Body of pancreas (tissue), 4 donors: Measurements from ENCODE around the gene LMO7. TPM values are rescaled to one million over a fixed set of nuclear protein-coding genes. Genes with fewer than 3 reads are reported as not detected.
"Not testable (repeated sequence)": the region's sequence is repeated elsewhere in the genome, so short reads cannot be mapped to it uniquely, and the experiment has no call there.

Experiments
- ATAC-seq: fragments of 150-250 bp; one replicate; pipeline ENCODE4 v1.9.1; 2016
- DNase-seq, 4 donors: peaks; one replicate each; pipeline ENCODE4 v3.0.0-alpha.2; 2019
- H3K27ac ChIP-seq, 4 donors: fragments of 200-600 bp; sonication (generic); 1 replicate in 3 of 4; 2 replicates in 1 of 4; pipeline versions ENCODE4 v1.5.1 to v1.6.1; 2016 to 2019; ENCODE audit warnings: mild to moderate bottlenecking in 1 of 4, mixed read lengths in 1 of 4, moderate library complexity in 1 of 4
- H3K27me3 ChIP-seq, 2 donors: fragments of 200-600 bp; sonication (generic); one replicate each; pipeline ENCODE4 v1.6.0; 2016; ENCODE audit warnings: mild to moderate bottlenecking in 1 of 2
- H3K36me3 ChIP-seq, 2 donors: fragments of 200-600 bp; sonication (generic); replicated peaks in 1 of 2; 2 replicates each; pipeline ENCODE4 v1.5.1; 2016; ENCODE audit warnings: low read depth in 2 of 2; ENCODE audit not compliant: insufficient read depth in 1 of 2
- H3K4me1 ChIP-seq: fragments of 200-600 bp; sonication (generic); one replicate; pipeline ENCODE4 v1.6.0; 2016
- H3K4me3 ChIP-seq, 2 donors: fragments of 200-600 bp; sonication (generic); 1 replicate in 1 of 2; 2 replicates in 1 of 2; pipeline ENCODE4 v1.5.1; 2016 to 2019
- H3K9me3 ChIP-seq, 3 donors: fragments of 200-600 bp; sonication (generic); 1 replicate in 2 of 3; 2 replicates in 1 of 3; pipeline ENCODE4 v1.5.1; 2016
- POLR2A ChIP-seq, 3 donors: fragments of 450-650 bp; IDR thresholded peaks; one replicate each; pipeline ENCODE4 v1.6.1; 2016; ENCODE audit warnings: antibody characterized with exemption in 3 of 3, mild to moderate bottlenecking in 2 of 3
- WGBS, 2 donors: methylation state at CpG; one replicate each; pipeline ENCODE4 v1.1.5; 2017; 5-methylcytosine and 5-hydroxymethylcytosine counted together
- intact Hi-C: fragments of 100-400 bp; cut with DNase I; formaldehyde crosslinking; loops from one replicate; pipeline ENCODE4 v1.15.1; 2023
- total RNA-seq, 2 donors: library from RNA; depleted of rRNA; stranded (reverse); fragments of >200 nt; gene quantifications; one replicate each; pipeline ENCODE4 v1.1.0, GENCODE V29; 2016
- TF ChIP-seq, protein P1 (sequence below), 7 experiments: fragments of 450-650 bp in 4 of 7; fragments of 200-600 bp in 3 of 7; sonication (generic) in 3 of 7; IDR thresholded peaks; one replicate each; pipeline ENCODE4 v1.5.1; 2016 to 2019; ENCODE audit warnings: antibody characterized with exemption in 7 of 7

The LMO7 gene
- total RNA-seq, 2 donors from 2014 or later, result 50.6 to 56.0 TPM

DNA sequence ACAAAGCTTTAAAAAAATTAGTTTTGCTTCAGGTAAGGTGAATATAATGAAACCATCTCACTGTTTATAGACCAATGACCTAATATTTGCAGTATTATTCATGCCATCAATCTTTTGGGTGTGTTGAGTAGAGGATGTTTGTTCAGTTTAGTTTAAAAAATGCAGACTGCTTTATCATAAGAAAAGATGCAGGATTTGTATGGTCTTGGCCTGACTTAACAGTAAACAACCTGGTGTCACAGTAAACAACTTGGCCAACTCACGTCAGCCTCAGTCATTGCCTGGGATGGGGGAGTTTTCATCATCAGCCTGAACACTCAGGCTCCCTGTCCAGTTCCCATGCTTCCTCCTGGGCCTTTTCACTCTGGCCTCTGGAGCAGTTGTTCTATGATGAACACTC, 55.1 kb downstream of the LMO7 start:
- ATAC-seq (peak; percentile 49), DNase-seq (no peak)
- intact Hi-C loops, result loop anchor here (10.0 kb wide), 1 partner anchor 174 kb away; no protein-coding TSS in a partner anchor
- no peak overlapping the region for H3K27ac ChIP-seq
- peaks cover 4% of the 10 kb centered on the region for H3K4me1 ChIP-seq
- H3K36me3 ChIP-seq, result no peaks in the 10 kb centered on the region
- no peak for TF ChIP-seq POLR2A (IDR thresholded peaks at IDR 0.05)
- TF ChIP-seq, protein P1, sequence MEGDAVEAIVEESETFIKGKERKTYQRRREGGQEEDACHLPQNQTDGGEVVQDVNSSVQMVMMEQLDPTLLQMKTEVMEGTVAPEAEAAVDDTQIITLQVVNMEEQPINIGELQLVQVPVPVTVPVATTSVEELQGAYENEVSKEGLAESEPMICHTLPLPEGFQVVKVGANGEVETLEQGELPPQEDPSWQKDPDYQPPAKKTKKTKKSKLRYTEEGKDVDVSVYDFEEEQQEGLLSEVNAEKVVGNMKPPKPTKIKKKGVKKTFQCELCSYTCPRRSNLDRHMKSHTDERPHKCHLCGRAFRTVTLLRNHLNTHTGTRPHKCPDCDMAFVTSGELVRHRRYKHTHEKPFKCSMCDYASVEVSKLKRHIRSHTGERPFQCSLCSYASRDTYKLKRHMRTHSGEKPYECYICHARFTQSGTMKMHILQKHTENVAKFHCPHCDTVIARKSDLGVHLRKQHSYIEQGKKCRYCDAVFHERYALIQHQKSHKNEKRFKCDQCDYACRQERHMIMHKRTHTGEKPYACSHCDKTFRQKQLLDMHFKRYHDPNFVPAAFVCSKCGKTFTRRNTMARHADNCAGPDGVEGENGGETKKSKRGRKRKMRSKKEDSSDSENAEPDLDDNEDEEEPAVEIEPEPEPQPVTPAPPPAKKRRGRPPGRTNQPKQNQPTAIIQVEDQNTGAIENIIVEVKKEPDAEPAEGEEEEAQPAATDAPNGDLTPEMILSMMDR (IDR thresholded peaks at IDR 0.05), result no peak
- 53 to 92% methylated on average over 1 of the region's 1 CpG for WGBS, 2 donors
- no peaks in the 10 kb centered on the region for H3K27me3 ChIP-seq
- no peaks in the 10 kb centered on the region for H3K9me3 ChIP-seq
- no peak overlapping the region for H3K4me3 ChIP-seq

DNA sequence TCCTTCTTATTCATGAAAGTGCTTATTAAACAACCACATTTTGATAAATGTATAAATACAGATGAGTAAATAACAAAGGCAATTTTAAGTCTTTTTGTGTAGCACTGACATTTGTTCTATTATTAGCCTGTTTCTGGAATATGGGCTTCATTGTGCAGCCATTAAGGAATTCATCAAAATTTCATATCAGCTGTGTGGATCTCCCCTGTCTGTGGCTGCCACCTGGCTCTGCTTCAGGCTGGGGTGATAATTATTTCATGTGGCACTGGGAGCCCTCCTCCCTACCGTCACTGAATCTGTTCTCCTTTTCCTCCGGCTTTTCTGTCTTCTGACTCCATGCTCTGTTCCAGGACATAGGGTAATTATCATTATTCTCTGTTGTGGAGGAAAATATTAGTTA, 57.1 kb downstream of the LMO7 start:
- Histone ChIP-seq H3K27me3 (no peaks in the 10 kb centered on the region), H3K36me3 (no peaks in the 10 kb centered on the region), H3K27ac (no peak overlapping the region), H3K4me3 (no peak overlapping the region), H3K4me1 (peaks cover 4% of the 10 kb centered on the region), H3K9me3 (no peaks in the 10 kb centered on the region)
- no peak for DNase-seq
- intact Hi-C loops, result loop anchor here (10.0 kb wide), 1 partner anchor 172 kb away; no protein-coding TSS in a partner anchor
- WGBS, 2 donors, result 91 to 92% methylated on average over 2 of the region's 2 CpGs
- no peak for ATAC-seq
- no peak for TF ChIP-seq POLR2A (IDR thresholded peaks at IDR 0.05)
- TF ChIP-seq, protein P1 (IDR thresholded peaks at IDR 0.05), result no peak

DNA sequence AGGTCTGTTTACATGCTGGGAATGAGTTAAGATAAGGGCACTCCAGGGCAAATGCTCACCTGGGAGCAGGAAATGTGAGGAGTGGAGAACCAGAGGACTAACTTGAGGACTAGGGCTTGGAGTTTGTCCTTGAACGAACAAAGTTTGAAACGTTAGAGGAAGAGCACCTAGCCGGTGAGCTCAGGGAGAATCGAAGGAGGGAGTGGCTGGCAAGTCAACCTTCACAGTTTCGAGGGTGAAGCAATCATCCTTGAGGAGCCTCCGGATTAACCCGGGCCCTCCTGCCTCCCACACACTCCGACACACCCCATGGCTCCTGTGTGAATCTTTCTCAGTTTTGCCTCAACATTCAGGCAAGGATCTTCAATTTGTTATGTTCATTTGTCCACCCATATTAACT, 58.6 kb downstream of the LMO7 start:
- no peak overlapping the region for H3K4me3 ChIP-seq
- no peaks in the 10 kb centered on the region for H3K27me3 ChIP-seq
- peaks cover 4% of the 10 kb centered on the region for H3K4me1 ChIP-seq
- H3K36me3 ChIP-seq, result no peaks in the 10 kb centered on the region
- intact Hi-C loops, result loop anchor here (10.0 kb wide), 1 partner anchor 170 kb away; no protein-coding TSS in a partner anchor
- TF ChIP-seq, protein P1 (IDR thresholded peaks at IDR 0.05), result no peak
- no peak for TF ChIP-seq POLR2A (IDR thresholded peaks at IDR 0.05)
- H3K9me3 ChIP-seq, result no peaks in the 10 kb centered on the region
- ATAC-seq (no peak), DNase-seq (no peak)
- WGBS, 2 donors, result 42 to 53% methylated on average over 8 of the region's 8 CpGs
- H3K27ac ChIP-seq, result no peak overlapping the region

DNA sequence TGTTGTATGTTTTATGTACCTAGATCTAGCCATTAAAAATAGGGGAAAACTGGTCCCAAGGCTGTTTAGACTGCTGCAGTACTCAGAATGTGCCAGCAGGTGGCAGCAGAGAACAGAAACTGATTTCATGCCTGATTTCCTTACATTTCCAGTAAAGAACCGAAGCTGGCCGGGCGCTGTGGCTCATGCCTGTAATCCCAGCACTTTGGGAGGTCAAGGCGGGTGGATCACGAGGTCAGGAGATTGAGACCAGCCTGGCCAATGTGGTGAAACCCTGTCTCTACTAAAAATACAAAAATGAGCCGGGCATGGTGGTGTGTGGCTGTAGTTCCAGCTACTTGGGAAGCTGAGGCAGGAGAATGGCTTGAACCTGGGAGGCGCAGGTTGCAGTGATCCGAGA, 59.8 kb downstream of the LMO7 start:
- WGBS, 2 donors, result 15 to 24% methylated on average over 8 of the region's 8 CpGs
- H3K4me3 ChIP-seq, H3K36me3 ChIP-seq, H3K4me1 ChIP-seq, H3K27me3 ChIP-seq, H3K27ac ChIP-seq, H3K9me3 ChIP-seq: not testable (repeated sequence)
- TF ChIP-seq, protein P1 (IDR thresholded peaks at IDR 0.05), result peak; percentile 80 to 97 (median 93)
- DNase-seq (peak; percentile 78 to 86 (median 82)), ATAC-seq (peak; percentile 88)
- intact Hi-C loops, result loop anchor here (10.0 kb wide), 1 partner anchor 169 kb away; no protein-coding TSS in a partner anchor

DNA sequence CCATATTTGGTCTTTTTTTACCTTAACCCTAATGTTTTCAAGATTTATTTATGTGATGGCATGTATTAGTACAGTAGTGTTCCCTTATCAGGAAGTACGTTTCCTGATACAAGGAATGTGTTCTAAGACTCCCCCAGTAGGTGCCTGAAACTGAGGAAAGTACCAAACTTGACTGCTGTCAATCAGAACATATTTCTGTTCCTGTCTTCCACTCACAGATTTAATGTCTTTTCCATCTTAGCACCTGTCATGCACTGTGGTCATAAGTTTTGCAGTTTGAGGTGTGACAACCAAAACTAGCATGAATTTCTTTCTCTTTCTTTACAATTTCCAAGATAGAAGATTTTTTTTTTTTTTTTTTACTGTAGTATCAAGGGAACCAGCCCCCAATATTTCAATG, 62.9 kb downstream of the LMO7 start:
- no peak for DNase-seq
- no peak for ATAC-seq
- Histone ChIP-seq H3K27ac (no peak overlapping the region), H3K36me3 (no peaks in the 10 kb centered on the region), H3K4me3 (no peak overlapping the region), H3K27me3 (no peaks in the 10 kb centered on the region), H3K4me1 (peaks cover 4% of the 10 kb centered on the region), H3K9me3 (no peaks in the 10 kb centered on the region)
- WGBS, 2 donors, result 85% methylated on average over 1 of the region's 1 CpG
- TF ChIP-seq, protein P1 (IDR thresholded peaks at IDR 0.05), result no peak
- TF ChIP-seq POLR2A (IDR thresholded peaks at IDR 0.05), result no peak
- intact Hi-C loops, result loop anchor here (10.0 kb wide), 1 partner anchor 166 kb away; no protein-coding TSS in a partner anchor

DNA sequence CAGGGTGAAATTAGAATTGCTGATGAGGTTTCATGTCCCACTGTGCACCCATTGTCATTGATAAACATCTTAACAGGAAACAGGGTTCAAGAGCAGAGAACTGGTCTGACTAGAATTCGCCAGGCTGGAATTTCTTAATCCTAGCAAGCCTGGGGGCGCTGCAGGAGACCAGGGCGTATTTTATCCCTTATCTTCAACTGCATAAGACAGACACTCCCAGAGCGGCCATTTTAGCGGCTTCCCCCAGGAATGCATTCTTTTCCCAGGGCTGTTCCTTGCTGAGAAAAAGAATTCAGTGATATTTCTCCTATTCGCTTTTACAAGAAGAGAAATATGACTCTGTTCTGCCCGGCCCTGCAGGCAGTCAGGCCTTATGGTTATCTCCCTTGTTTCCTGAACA, 63.6 kb downstream of the LMO7 start:
- not testable (repeated sequence) for H3K9me3 ChIP-seq, H3K27me3 ChIP-seq, DNase-seq, H3K4me1 ChIP-seq, H3K36me3 ChIP-seq, H3K27ac ChIP-seq, ATAC-seq, H3K4me3 ChIP-seq
- intact Hi-C loops, result loop anchor here (10.0 kb wide), 1 partner anchor 165 kb away; no protein-coding TSS in a partner anchor
- WGBS, 2 donors, result 92 to 94% methylated on average over 7 of the region's 7 CpGs
